Kidney (tissue), 14 donors: ENCODE measurements around the gene KIF16B. TPM values are rescaled to one million over a fixed set of nuclear protein-coding genes. Genes with fewer than 3 reads are reported as not detected.

ENCODE experiments used
- DNase-seq, 5 donors: peaks; one replicate each; pipeline ENCODE4 v3.0.0-alpha.2; 2013 to 2020
- FAIRE-seq: peaks from 2 replicates; lab custom pipeline; 2012; peaks lifted over from hg19 to GRCh38; lab: Jason Lieb, UNC
- H3K27ac ChIP-seq, 2 donors: one replicate each; pipeline ENCODE4 v1.7.0; 2013; ENCODE audit warnings: low read depth in 2 of 2, low read length in 2 of 2, inconsistent platforms in 1 of 2
- H3K27me3 ChIP-seq: one replicate; pipeline ENCODE4 v1.7.1; 2013; ENCODE audit warnings: low read length, inconsistent platforms; ENCODE audit not compliant: control insufficient read depth, insufficient read depth
- H3K36me3 ChIP-seq, 3 donors: one replicate each; pipeline versions ENCODE4 v1.7.0 to v1.7.1; 2013; ENCODE audit warnings: low read length in 3 of 3, control low read depth in 1 of 3, inconsistent platforms in 1 of 3; ENCODE audit not compliant: insufficient read depth in 3 of 3, control insufficient read depth in 2 of 3
- H3K4me1 ChIP-seq, 3 donors: one replicate each; pipeline versions ENCODE4 v1.7.0 to v1.7.1; 2013; ENCODE audit warnings: low read length in 3 of 3, inconsistent platforms in 1 of 3, low read depth in 1 of 3; ENCODE audit not compliant: control insufficient read depth in 2 of 3, insufficient read depth in 2 of 3
- H3K4me3 ChIP-seq, 3 donors: one replicate each; pipeline versions ENCODE4 v1.7.0 to v1.8.1; 2013; ENCODE audit warnings: low read length in 3 of 3, control low read depth in 1 of 3, inconsistent platforms in 1 of 3
- H3K9ac ChIP-seq, 3 donors: one replicate each; pipeline versions ENCODE4 v1.7.0 to v1.7.1; 2013; ENCODE audit warnings: low read length in 3 of 3, control low read depth in 1 of 3, inconsistent platforms in 1 of 3
- H3K9me3 ChIP-seq, 3 donors: one replicate each; pipeline versions ENCODE4 v1.7.0 to v1.7.1; 2013; ENCODE audit warnings: low read length in 3 of 3, control low read depth in 1 of 3, inconsistent platforms in 1 of 3; ENCODE audit not compliant: control insufficient read depth in 2 of 3, insufficient read depth in 1 of 3
- CTCF ChIP-seq: IDR thresholded peaks from 3 replicates; pipeline ENCODE4 v1.5.1; 2012; ENCODE audit warnings: mild to moderate bottlenecking, moderate library complexity, borderline replicate concordance; ENCODE audit not compliant: insufficient read depth; ENCODE audit errors: extremely low read depth
- intact Hi-C: fragments of 100-400 bp; cut with DNase I; formaldehyde crosslinking; loops from one replicate; pipeline ENCODE4 v1.11.1; 2022
- polyA plus RNA-seq: library from polyadenylated mRNA; stranded (reverse); fragments of 350-450 nt; fragmentation: Illumina TruSeq; extraction: RNeasy Lipid Tissue Mini Kit (QIAGEN cat#74804); gene quantifications from one replicate; pipeline ENCODE4 v1.2.3, GENCODE V29; 2014; ENCODE audit warnings: low read depth, low replicate concordance; ENCODE audit not compliant: insufficient read depth
- total RNA-seq: library from RNA; stranded (reverse); fragmentation: NEBNext Ultra II Directional; extraction: Animal tissue kit (Norgen Biotek cat#: 25700); gene quantifications from one replicate; pipeline ENCODE4 v1.2.1, GENCODE V29; 2021
- donor health status: control.
- donor health status: control.
- donor health status: control.
- donor health status: control.
- donor health status: control.
- donor health status: DM: yes; HTN: yes; CAD: no.
- donor health status: Normal renal cell carcinoma (clear cell type).

Gene KIF16B
- total and polyA plus RNA-seq, 2 donors from 2014 or later, result 15.0 to 19.7 TPM

GRCh38 chr20:16411361-16411760, 161.9 kb downstream of the KIF16B start:
- FAIRE-seq (no peak), DNase-seq (no peak)
- H3K36me3 ChIP-seq, result peaks cover 0 to 2% (median 0%) of the 10 kb centered on the region in 3 donors
- H3K27ac ChIP-seq, result no peak overlapping the region
- H3K4me1 ChIP-seq, result peaks cover 0 to 4% (median 0%) of the 10 kb centered on the region in 3 donors
- intact Hi-C loops, result no loop called here
- no peak overlapping the region for H3K4me3 ChIP-seq
- peaks cover 0 to 7% (median 1%) of the 10 kb centered on the region in 3 donors for H3K9me3 ChIP-seq
- TF ChIP-seq CTCF, result no peak
- no peak overlapping the region for H3K9ac ChIP-seq
- H3K27me3 ChIP-seq, result no peaks in the 10 kb centered on the region

GRCh38 chr20:16410626-16411025, 162.6 kb downstream of the KIF16B start:
- Histone ChIP-seq H3K27me3 (no peaks in the 10 kb centered on the region), H3K27ac (no peak overlapping the region), H3K4me3 (no peak overlapping the region), H3K36me3 (peaks cover 0 to 9% (median 0%) of the 10 kb centered on the region in 3 donors), H3K9ac (no peak overlapping the region), H3K9me3 (peaks cover 0 to 7% (median 1%) of the 10 kb centered on the region in 3 donors), H3K4me1 (peaks cover 0 to 4% (median 0%) of the 10 kb centered on the region in 3 donors)
- DNase-seq (no peak), FAIRE-seq (no peak)
- intact Hi-C loops, result no loop called here
- TF ChIP-seq CTCF, result no peak

- Histone ChIP-seq H3K9me3 (peaks cover 0 to 7% (median 1%) of the 10 kb centered on the region in 3 donors), H3K36me3 (peaks cover 0 to 9% (median 9%) of the 10 kb centered on the region in 3 donors), H3K4me3 (no peak overlapping the region), H3K27ac (no peak overlapping the region), H3K9ac (no peak overlapping the region), H3K27me3 (no peaks in the 10 kb centered on the region), H3K4me1 (peaks cover 0 to 4% (median 0%) of the 10 kb centered on the region in 3 donors)
- FAIRE-seq (no peak), DNase-seq (no peak)
- intact Hi-C loops, result no loop called here
- TF ChIP-seq CTCF, result no peak
These were observed 164.3 kb downstream of the KIF16B start for GRCh38 chr20:16408981-16409380.
